GM19438 (cell line): ENCODE data around the gene PCDHGA4.
"Not testable (repeated sequence)": the region's sequence is repeated elsewhere in the genome, so short reads cannot be mapped to it uniquely, and the experiment has no call there.

Source experiments
- ATAC-seq: cut with Tn5 transposase; IDR thresholded peaks from one replicate; pipeline ENCODE4 v1.9.1; 2021; ENCODE audit warnings: low read depth; ENCODE audit not compliant: unreplicated experiment

Gene PCDHGA4

GRCh38 chr5:141354900-141355469, at the start of gene PCDHGA4:
Gene PCDHGA4, plus strand, starts transcription at chr5:141355021. Its CDS starts 87 bp downstream, at chr5:141355108.
- ATAC-seq, result no peak

GRCh38 chr5:141306630-141307029, 48.2 kb upstream of the PCDHGA4 start:
- no peak for ATAC-seq

GRCh38 chr5:141313711-141314110, 41.1 kb upstream of the PCDHGA4 start:
- no peak for ATAC-seq

GRCh38 chr5:141316963-141317362, 37.9 kb upstream of the PCDHGA4 start:
- not testable (repeated sequence) for ATAC-seq

- no peak for ATAC-seq
Measured at GRCh38 chr5:141319202-141319601, 35.6 kb upstream of the PCDHGA4 start.

- no peak for ATAC-seq
Measured at GRCh38 chr5:141319699-141320098, 35.1 kb upstream of the PCDHGA4 start.

- peak; percentile 93 for ATAC-seq
Measured at GRCh38 chr5:141320225-141321169, 34.3 kb upstream of the PCDHGA4 start, which contains the start of gene TAF7. Gene TAF7, minus strand, starts transcription at chr5:141320784. Its CDS starts 740 bp downstream, at chr5:141320044.

GRCh38 chr5:141322261-141322660, 32.6 kb upstream of the PCDHGA4 start:
- no peak for ATAC-seq

- ATAC-seq, result no peak
Measured at GRCh38 chr5:141326088-141326854, 28.6 kb upstream of the PCDHGA4 start.

GRCh38 chr5:141328231-141328630, 26.6 kb upstream of the PCDHGA4 start:
- ATAC-seq, result no peak

- peak; percentile 74 for ATAC-seq
Measured at GRCh38 chr5:141330299-141331080, 24.3 kb upstream of the PCDHGA4 start, which contains the start of gene PCDHGA1. Gene PCDHGA1, plus strand, starts transcription at chr5:141330514.

- ATAC-seq, result not testable (repeated sequence)
Measured at GRCh38 chr5:141332571-141332970, 22.2 kb upstream of the PCDHGA4 start.

GRCh38 chr5:141338538-141339306, 16.1 kb upstream of the PCDHGA4 start, which contains the start of gene PCDHGA2:
Gene PCDHGA2, plus strand, starts transcription at chr5:141338760.
- no peak for ATAC-seq

- ATAC-seq, result not testable (repeated sequence)
Measured at GRCh38 chr5:141340781-141341354, 14.0 kb upstream of the PCDHGA4 start.

- no peak for ATAC-seq
Measured at GRCh38 chr5:141342773-141343172, 12.0 kb upstream of the PCDHGA4 start.

GRCh38 chr5:141343242-141343952, 11.4 kb upstream of the PCDHGA4 start, which contains the start of gene PCDHGA3:
Gene PCDHGA3, plus strand, starts transcription at chr5:141343829. Its CDS starts 205 bp downstream, at chr5:141344034.
- no peak for ATAC-seq

- no peak for ATAC-seq
Measured at GRCh38 chr5:141343953-141344463, 10.8 kb upstream of the PCDHGA4 start.

- no peak for ATAC-seq
Measured at GRCh38 chr5:141345327-141345726, 9.5 kb upstream of the PCDHGA4 start.
